Measurements from ENCODE around the gene TAB2. TPM values are rescaled to one million over a fixed set of nuclear protein-coding genes. Genes with fewer than 3 reads are reported as not detected.
"Not testable (repeated sequence)": the region's sequence is repeated elsewhere in the genome, so short reads cannot be mapped to it uniquely, and the experiment has no call there.

The TAB2 gene
- total RNA-seq, 1 donor from 2014 or later, result 51.0 TPM

DNA sequence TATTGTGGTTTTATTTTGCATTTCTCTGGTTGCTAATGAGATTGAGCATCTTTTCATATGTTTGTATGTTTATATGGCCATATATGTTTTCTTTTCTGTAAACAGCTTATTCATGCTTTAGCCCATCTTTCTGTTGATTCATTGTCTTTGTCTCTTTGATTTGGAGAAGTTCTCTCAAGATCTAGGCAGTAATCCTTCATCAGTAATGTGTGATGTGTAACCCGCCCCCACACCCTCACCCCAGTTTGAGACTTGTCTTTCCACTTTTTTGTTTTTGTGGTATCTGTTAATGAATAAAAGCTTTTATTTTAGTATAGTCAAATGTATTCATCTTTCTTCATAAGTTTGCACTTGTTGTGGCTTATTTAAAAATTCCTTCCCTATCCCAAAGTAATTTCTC lies 141.3 kb downstream of the TAB2 start:
- DNase-seq (ENCODE audit: low spot score), result no peak

DNA sequence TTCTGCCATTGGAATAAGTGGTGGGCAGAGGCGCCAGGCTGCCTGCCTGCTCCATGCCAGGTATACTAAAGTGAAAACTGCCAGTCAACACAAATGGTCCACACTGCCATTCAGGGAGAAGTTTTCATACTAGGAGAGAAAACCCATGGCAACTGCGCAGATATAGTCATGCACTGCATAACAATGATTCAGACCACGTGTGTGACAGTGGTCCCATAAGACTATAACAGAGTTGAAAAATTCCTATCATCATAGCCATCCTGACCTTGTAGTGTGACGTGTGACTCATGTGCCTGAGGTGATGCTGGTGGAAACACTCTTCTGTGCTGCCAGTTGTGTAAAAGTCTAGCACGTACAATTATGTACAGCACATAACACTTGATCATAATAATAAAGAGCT lies 142.2 kb downstream of the TAB2 start:
- no peak for DNase-seq (ENCODE audit: low spot score)

GRCh38 chr6:149460249-149460648 lies 142.7 kb downstream of the TAB2 start:
- not testable (repeated sequence) for DNase-seq (ENCODE audit: low spot score)

Other genes with a start within 250 kb of the TAB2 start
- 17.3 TPM for gene SUMO4, start 82.5 kb downstream of the TAB2 start, total RNA-seq (ENCODE audit: insufficient read depth, low replicate concordance)
- 5.5 TPM for gene ZC3H12D, start 167.3 kb downstream of the TAB2 start, total RNA-seq (ENCODE audit: insufficient read depth, low replicate concordance)
- gene PPIL4, start 228.3 kb downstream of the TAB2 start, total RNA-seq (ENCODE audit: insufficient read depth, low replicate concordance), result 46.7 TPM
- 69.8 TPM for gene GINM1, start 248.7 kb downstream of the TAB2 start, total RNA-seq (ENCODE audit: insufficient read depth, low replicate concordance)